Measurements from ENCODE around the gene DCAF4L1.

The DCAF4L1 gene

GRCh38 chr4:41981456-41981855 is at the start of gene DCAF4L1:
TSS of gene DCAF4L1 (plus strand) at chr4:41981756. CDS start at chr4:41981793, 37 bp downstream.
- no peak for TF ChIP-seq CTCF (IDR thresholded peaks at IDR 0.05; ENCODE audit: insufficient read depth, missing control alignments)
- no peak for DNase-seq (ENCODE audit: insufficient read length, low spot score)
- no peak for FAIRE-seq

- no peak for DNase-seq (ENCODE audit: insufficient read length, low spot score)
- FAIRE-seq, result no peak
- no peak for TF ChIP-seq CTCF (IDR thresholded peaks at IDR 0.05; ENCODE audit: insufficient read depth, missing control alignments)
Observed at GRCh38 chr4:41932988-41933387, 48.6 kb upstream of the DCAF4L1 start.

- DNase-seq (ENCODE audit: insufficient read length, low spot score), result no peak
- no peak for FAIRE-seq
- TF ChIP-seq CTCF (IDR thresholded peaks at IDR 0.05; ENCODE audit: insufficient read depth, missing control alignments), result no peak
Observed at GRCh38 chr4:41933997-41934503, 47.5 kb upstream of the DCAF4L1 start.

GRCh38 chr4:41934514-41934900 is 47.0 kb upstream of the DCAF4L1 start:
- FAIRE-seq, result no peak
- no peak for DNase-seq (ENCODE audit: insufficient read length, low spot score)
- no peak for TF ChIP-seq CTCF (IDR thresholded peaks at IDR 0.05; ENCODE audit: insufficient read depth, missing control alignments)

GRCh38 chr4:41934901-41935651 is 46.5 kb upstream of the DCAF4L1 start, which contains the start of gene TMEM33:
TSS of gene TMEM33 (plus strand) at chr4:41935429. CDS start at chr4:41935485, 56 bp downstream.
- FAIRE-seq (no peak), DNase-seq (ENCODE audit: insufficient read length, low spot score) (peak; percentile 66)
- TF ChIP-seq CTCF (IDR thresholded peaks at IDR 0.05; ENCODE audit: insufficient read depth, missing control alignments), result no peak

- no peak for TF ChIP-seq CTCF (IDR thresholded peaks at IDR 0.05; ENCODE audit: insufficient read depth, missing control alignments)
- DNase-seq (ENCODE audit: insufficient read length, low spot score) (no peak), FAIRE-seq (no peak)
Observed at GRCh38 chr4:41935652-41936021, 45.9 kb upstream of the DCAF4L1 start.

GRCh38 chr4:41939016-41939626 is 42.4 kb upstream of the DCAF4L1 start:
- FAIRE-seq (no peak), DNase-seq (ENCODE audit: insufficient read length, low spot score) (no peak)
- TF ChIP-seq CTCF (IDR thresholded peaks at IDR 0.05; ENCODE audit: insufficient read depth, missing control alignments), result no peak
